ENCODE results near the gene LASP1.

Gene LASP1

DNA sequence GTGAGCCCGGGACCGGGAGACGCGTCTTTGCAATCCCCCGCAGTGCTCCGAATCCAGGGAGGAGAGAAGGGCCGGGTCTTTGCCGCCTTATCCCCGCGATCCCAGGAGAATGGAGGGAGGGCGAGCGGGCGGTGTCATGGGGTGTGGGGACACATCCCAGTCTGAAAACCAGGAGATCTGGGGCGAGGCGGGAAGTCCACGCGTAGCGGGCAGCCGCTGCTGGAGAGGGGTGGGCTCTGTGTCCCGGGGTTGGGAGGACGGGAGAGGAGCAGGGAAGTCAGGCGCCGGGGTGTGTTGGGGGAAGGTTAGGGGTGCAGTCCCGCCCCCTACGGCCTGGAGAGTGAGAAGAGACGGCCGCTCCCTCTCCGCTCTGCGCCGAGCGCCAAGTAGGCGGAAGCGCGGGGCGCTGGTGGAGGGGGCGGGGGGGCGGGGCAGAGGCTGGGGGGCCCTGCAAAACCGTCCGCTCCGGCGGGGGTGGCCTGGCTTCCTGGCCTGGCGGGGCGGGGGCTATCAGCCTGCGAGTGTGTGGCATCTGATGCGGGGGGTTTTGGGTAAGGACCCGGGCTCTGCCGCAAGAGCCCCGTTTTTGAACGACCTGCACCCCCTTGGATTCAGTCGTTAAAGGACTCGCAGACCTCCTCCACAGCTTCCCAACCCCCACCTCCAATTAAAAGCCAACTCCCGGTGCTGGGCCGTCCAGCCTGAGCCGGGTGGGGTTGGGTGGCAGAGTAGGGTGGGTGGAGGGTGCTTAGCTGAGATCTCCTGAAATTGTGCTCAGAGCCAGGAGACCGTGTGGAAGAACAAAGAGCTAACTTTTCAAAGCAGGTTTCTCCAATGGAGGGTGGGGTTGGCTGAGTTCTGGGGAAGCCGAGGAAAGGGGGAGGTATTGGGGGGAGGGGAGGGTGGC lies 654 bp downstream of the LASP1 start:
- DNase-seq: peak; percentile 43 to 50

DNA sequence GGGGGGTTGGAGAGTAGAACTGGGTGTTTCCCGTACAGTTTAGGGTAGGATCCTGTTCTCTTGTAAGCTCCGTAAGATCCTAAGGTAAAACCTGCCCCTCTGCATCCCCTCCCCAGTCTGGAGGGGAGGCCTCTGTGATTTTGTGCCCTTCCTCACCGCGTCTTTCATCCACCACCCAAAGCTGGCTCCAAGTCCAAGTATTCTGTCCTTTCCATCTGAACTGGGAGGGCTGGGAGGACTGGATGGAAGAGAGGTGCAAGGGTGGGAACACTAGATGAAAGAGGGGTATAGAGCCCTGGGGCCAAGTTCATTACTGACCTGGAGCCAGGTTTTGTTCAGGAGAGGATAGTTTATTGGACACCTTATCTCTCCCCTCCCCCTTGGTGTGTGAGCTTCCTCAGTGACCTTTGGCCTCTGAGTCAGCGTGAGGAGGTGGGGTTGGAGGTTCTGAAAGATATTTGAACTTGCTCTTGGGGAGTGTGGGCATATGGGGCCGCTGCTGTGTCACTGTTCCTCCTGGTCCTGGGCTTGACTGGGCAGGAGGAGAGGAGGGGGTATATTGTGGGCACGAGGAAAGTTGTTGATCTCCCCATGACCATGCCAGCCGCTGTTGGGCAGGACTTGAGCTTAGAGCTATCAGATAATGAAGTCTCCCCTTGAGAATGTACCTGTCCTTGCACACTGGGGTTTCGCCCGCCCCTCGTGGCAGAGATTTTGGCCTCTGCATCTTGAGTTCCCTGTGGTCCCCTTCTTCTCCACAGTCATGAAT lies 1.6 kb downstream of the LASP1 start:
- DNase-seq: no peak

DNA sequence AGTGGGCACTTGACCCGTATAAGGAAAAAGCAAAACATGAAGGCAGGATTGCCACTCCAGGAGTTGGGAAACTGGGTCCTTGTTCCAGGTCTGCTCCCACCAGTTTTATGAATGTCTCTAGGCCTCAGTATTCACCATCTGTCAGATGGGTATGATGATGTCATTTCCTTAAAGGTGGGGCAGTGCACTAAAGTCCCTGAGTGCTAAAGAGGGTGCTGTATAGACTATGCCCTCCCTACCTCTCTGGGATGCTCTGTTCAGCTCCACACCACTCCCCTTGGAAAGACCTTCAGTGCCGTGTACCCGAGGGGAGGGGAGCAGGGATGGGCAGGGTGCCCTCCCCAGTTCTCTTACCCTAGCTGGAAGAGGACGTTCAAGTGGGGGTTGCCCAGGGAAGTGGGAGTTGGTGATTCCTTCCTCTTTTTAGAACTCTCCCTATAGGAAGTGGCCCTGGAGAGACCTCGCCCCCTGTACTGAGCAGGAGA lies 2.2 kb downstream of the LASP1 start:
- DNase-seq: no peak

DNA sequence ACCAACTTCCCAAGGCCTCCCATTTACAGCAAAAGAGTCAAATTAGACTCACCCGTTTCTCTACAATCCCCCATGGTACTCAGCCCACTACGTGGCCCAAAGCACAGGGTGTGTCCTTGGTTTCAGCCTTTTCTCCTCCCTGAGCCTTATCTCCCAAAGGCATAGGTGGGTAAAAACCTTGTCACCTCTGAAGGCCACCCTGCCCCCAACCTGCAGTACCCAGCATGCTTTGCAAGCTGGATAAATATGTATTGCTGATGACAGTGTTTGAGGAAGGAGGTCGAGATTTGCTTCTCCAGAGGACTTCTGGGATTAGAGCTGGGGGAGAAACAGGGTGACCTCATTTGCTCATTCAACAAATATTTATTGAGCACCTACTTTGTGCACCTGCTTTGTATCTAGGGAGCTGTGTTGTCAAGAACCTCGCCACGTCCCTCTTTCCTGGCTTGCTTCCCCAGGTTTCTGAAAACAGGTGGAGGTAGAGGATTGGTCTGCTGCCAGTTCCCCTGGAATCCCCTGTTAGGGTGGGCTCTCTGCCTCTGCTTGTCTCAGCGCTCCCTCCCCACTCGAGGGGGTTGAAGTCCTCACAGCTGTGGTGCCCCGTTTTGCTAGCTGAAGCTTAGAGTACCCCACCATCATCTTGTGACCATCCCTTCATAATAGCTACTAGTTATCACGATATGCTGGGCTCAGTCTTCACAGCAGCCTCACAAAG lies 3.0 kb downstream of the LASP1 start:
- no peak for DNase-seq

DNA sequence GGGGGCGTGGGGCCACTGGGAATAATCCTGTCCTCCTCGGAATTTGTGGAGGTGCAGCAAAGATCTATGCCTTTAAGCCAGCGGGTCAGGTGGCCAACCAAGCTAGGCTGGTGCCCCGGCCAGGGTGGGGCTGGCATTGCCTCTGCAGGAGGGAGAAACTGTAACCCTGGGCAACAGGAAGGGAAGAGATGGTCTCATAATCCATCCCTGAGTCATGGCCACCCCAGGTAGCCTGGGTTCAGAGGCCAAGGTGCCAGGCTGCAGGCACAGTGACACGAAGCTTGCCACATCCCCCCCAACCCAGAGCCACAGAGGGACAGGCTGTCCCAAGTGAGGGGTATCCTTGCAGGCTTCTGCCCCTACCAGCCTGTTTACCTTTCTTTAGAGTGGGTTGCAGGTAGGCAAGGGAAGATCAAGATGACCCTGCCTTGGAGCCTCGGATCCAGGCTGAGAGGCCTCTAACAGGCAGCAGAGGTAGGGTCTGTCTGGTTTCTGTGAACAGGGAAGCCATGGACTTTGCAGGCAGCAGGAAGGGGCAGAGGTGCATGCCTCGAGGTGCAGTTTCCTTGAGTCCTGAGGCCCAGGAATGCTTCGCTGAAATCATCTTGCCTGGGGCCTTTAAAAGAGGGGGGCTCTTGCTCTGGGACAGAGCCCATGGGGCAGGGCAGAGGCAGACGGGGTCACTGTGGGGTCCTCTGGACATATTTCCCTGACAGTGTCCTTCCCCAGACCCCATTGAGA lies 4.0 kb downstream of the LASP1 start:
- DNase-seq: no peak

DNA sequence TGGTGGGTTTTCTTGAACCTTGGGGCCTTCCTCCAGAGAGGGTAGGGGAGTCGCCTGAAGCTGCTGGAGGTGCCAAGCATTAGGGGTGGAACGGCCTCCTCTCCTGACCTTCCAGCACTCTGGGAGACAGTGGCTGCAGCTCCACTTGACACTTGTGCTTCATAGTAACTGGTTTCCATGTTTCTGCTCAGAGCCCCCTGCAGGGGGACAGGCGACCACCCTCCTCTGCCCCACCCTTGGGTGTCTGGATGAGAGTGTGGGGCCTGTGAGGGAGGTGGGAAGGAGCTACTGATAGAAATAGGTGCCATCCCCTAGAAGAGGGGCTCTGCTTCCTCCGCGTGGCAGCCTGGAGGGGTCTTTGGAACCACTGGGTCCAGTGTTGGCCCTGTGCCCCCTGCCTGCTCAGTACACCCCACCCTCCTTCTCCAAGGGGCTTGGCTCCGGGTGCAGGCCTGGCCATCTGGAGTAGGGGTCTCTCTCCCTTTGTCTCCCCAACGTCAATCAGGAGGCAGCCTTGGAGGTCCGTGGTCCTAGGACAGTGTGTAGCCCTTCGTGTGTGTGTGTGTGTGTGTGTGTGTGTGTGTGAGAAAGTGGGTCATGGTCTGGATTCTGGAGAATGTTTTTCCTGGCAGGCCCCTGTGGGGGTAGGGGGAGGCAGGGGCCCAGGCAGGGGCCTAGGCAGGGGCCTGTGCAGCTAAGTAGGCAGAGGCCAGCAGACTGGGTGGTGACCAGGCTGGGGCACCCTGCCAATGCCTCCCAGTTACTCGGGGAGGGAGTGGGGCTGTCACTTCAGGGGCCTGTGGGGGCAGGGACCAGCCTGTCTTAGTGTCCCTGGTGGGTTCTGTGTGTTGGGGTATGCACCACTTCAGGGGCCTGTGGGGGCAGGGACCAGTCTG lies 4.9 kb downstream of the LASP1 start:
- DNase-seq: no peak

DNA sequence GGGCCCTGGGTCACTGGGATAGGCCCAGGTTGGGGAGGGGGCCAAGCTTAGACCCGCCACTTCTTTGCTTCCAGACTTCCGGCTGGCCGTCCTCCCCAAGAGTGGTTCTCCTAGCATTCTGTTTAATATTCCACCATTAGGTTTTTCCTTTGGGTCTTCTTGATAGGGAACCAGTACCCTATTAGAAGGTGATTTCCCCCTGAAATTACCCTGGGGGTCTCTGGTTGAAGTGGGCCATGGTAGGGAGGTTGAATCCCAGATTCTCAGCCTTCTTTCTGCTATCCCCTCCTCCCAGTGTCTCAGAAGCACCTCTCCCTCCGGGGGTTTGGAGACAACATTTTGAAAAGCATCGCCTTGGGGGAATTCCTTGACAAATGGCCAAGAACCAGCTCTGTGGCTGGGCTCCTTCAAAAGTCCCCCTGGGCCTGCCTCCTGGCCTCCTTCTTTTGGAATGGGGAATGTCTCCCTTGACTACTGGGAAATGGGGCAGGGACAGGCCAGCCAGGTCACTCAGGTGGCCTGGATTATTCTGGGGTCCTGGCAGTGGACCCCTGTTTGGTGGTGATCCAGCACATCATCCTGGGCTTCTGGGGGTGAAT lies 5.7 kb downstream of the LASP1 start:
- no peak for DNase-seq

DNA sequence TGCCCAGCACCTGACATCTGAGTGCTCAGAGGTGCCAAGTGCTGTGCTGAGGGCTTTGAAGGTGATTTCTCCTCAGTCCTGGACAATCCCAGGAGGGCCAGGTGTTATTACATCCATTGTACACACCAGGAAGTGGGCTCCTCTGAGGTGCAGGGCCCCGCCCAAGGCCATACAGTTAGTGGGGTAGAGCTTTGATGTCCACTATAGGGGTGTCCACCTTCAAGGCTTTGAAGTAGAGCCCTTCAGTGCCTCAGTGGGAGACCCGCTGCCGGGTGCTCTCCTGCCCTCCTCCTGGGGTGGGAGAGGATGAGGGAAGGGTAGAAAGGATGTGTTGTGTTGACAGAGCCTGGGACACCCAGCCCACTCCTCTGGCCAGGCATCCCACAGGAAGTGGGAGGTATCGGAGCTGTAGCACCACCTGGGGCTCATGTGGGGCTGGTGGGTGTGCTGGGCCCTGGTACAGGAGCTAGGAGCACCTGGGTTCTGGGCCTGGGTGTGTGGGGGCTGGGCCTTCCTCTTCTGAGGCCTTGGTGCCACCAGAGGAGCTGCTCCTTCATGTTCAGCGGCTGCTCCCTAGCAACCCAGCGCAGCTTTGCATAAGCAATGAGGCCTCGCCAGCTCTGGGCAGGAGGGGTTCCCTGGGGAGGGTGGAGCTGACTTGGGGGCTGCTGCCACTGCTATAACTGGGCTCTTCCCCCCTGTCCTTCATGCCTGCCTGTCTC lies 7.4 kb downstream of the LASP1 start:
- DNase-seq: peak in 1 of 2 donors; percentile 30

DNA sequence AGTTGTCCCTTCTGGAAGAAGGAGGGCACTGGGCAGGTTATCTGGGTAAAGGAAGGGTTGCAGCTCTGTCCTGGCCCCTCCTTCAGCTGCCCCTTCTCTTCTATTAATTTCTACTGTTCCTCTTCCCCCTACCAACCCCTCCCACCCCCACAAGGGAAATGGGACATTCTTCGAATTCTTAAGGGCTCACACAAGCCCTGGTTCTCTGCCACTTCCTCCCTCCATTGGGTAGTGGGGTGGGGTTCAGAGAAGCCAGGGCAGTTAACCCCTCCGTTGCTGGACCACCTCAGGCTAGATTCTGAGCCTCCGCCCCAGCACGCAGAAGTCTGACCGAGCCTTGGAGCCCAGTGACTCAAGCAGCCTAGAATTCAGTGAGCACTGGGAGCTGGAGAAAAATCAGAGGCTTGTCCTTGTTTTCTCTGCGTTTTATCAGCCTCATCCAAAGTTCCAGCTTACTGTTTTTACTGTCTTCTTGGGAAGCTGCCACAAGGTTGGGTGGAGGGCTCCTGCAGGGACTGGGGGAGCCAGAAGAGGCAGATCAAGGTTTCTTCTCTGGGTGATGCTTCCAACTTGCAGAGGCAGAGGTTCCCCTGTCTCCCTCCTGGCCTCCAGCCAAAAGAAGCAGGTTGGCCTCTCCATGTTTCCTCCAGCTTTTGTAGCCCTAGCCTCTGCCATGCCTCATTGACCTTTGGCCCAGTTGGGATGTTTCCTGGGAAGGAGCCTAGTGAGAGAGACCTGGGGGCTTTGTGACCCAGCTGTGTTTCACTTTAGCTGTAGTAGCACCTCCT lies 10.2 kb downstream of the LASP1 start:
- DNase-seq: no peak

DNA sequence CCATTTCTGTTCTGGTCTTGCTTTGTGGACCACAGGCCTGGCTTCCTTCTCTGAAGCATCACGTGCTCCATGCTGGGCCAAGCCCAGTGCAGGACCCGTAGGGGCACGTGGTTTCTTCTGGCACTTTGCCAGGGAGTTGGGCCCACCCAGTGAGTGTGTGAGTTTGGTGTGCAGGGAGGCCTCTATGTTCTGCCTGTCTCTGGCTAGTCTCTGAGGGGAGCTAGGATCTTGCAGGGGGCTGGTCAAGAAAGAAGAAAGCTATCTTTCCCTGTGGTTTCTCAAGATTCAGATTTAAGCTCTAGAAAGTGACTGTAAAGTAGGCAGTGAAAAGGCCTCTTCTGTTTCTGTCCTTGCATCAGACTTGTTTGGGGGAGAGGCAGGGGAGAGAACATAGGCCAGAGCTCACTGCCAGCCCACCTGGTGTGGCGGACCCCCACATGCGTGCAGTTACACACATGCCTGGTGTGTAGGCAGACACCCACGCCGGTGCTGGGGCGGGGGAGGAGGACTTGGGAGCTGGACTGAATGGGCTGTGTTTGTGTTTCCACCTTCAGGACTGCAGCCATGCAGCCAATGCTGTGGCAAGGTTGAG lies 11.8 kb downstream of the LASP1 start:
- DNase-seq: no peak

DNA sequence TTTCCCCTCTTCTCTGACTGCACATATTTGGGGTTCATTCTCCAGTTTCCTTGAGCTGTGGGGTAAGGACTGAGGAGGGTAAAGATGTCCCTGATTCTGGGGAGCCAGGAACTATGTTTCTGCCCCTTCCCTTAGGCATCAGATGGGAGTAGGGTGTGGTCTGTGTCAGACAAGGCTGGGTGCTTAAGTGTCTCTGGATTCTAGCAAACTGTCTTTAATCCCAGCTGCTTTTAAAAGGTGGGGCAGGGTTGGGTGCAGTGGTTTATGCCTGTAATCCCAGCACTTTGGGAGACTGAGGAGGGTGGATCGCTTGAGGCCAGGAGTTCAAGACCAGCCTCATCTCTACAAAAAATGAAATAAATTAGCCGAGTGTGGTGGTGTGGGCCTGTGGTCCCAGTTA lies 13.0 kb downstream of the LASP1 start:
- no peak for DNase-seq

DNA sequence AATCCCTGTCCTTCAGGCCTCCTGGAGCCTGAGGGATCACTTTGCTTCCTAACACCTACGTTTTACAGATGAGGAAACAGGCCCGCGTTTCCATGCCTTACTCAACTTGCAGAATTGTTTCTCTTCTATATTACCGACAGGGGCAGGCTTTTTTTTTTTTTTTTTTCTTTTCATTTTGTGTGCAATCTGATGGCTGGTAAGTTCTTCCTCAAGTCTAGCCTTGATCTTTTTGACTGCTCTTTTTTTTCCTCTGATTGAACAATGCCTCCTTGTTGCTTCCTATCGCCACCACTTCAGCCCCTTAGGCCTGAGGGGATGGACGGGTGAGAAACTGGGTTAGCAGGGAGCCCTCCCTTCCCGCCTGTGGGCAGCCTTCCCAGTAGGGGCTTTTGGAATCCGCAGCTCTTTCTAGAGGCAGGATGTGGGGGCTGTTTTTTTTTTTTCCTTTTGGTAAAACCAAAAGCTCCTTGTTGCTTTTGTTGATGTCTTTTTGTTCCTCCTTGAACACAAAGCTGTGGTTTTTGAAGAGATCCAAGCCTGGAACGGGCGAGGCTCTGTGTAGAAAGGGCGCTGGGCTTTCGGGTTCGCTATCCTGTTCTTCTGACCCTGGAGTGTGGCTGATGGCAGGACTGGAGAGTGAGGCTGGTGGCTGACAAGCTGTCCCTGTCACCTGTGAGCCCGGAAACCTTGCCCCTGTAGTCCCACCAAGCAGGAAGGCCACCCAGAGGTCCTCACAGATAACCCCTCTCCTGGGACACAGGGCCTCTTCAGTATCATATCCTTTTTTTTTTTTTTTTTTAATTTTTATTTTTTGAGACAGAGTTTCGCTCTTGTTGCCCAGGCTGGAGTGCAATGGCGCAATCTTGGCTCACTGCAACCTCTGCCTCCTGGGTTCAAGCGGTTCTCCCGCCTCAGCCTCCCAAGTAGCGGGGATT lies 14.0 kb downstream of the LASP1 start:
- no peak for DNase-seq

DNA sequence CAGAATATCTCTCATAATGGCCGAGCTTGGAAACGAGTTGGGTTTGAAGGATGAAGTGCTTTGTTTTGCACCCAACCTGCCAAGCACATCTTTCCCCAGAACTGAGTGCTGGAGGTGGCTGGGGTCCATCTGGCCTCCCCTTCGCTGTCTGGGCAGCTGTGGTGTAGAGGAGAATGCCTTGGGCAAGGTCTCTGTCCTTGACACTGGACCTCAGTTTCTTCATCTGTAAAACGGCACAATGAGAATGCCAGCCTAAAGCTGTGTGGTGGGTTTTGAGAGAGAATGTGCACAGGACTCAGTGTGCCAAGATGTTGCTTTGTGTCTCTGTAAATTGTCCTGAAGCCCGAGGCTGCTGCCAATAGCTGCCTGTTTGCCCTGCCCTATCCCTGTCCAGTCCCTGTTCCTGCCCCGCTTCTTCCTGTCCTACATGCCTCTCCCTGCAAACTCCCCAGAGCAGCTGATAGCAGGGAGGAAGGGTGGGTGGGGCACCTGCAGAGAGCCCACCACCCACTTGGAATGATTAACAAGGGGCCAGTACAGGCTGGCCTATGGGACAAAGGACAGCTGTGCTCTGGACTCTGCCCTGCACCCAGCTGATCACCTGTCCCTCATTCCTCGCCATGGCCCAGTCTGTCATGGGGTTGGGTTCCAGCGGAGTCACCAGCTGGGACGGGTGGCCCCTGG lies 15.3 kb downstream of the LASP1 start:
- DNase-seq: no peak

DNA sequence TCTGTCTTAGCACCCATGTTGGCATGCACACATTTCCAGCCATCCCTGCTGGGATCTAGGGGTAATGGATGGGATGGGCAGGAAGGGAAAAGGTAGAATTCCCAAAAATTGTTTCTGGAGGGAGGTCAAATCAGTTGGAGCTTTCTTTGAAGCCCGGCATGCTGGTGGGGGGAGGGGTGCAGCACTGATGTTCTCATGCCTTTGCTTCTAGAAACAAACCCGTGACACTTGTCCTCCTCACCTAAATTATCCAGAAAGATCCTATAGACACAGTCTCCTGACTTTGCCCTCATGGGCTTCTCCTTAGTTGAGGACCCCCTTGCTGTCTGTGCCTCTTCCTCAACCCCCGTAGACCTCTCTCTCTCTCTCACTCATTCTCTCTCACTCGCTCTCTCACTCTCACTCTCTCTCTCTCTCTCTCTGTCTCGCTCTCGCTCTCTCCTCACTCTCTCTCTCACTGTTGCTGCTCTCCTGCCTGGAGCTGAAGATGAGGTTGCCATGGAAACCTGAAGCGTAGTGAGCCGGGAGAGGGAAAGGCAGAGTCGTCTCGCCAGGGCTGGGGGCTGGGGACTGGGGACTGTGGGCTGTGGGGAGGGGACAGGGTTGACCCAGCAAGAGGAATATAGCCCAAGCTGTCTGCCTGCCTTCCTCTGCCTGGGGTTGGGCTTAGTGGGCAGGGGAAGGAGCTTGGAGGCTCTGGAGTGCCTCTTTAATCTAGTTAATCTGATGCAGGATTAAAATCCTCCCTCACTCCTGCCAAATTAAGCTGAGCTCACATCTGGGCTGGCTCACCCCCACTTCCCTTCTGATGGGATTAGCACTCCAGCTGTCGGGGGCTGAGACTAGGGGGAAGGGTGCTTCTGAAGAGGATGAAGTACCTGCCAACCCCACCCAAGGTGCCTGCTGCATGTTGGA lies 16.1 kb downstream of the LASP1 start:
- DNase-seq: peak; percentile 50 to 73

DNA sequence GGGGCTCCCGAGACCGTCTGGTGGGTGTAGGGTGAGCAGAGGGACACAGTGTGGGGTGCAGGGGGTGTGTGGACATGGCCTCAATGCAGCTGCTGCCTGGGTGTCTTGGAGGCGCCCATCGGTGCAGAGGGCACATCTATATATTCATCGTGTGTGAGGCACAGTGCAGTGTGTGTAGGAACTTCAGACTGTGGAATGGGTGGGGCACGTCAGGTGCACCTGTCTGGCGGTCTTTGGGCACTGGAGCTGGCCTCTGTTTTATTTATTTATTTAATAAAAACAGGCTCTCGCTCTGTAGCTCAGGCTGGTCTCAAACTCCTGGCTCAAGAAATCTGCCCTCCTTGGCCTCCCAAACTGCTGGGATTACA lies 16.8 kb downstream of the LASP1 start:
- no peak for DNase-seq

DNA sequence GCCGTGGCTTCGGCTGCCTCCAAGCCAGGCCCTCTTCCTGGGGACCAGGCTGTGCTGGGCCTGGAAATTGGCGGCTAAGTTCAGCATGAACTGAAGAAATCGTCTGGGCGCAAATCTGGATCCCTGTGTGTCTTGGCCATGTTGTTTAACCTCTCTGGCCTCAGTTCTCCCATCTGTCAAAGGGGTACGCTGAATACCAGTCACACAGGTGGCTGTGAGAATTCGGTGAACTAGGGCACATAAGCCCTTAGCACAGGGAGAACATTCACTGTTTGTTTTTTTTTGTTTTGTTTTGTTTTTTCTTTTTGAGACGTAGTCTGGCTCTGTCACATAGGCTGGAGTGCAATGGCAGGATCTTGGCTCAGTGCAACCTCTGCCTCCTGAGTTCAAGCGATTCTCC lies 19.0 kb downstream of the LASP1 start:
- no peak for DNase-seq
